HG03060 (cell line): ENCODE data around the gene UFD1.

ENCODE experiments used
- ATAC-seq: cut with Tn5 transposase; IDR thresholded peaks from one replicate; pipeline ENCODE4 v1.9.1; 2021; ENCODE audit warnings: low read depth, moderate number of reproducible peaks; ENCODE audit not compliant: unreplicated experiment

UFD1 gene

GRCh38 chr22:19402642-19403191 is 76.3 kb downstream of the UFD1 start:
- ATAC-seq = no peak

GRCh38 chr22:19401483-19401882 is 77.5 kb downstream of the UFD1 start:
- ATAC-seq = no peak

- no peak for ATAC-seq
Observed at GRCh38 chr22:19400881-19401280, 78.1 kb downstream of the UFD1 start.
